ENCODE measurements around the gene DPPA4.
"Not testable (repeated sequence)": the region's sequence is repeated elsewhere in the genome, so short reads cannot be mapped to it uniquely, and the experiment has no call there.

DPPA4 gene, protein sequence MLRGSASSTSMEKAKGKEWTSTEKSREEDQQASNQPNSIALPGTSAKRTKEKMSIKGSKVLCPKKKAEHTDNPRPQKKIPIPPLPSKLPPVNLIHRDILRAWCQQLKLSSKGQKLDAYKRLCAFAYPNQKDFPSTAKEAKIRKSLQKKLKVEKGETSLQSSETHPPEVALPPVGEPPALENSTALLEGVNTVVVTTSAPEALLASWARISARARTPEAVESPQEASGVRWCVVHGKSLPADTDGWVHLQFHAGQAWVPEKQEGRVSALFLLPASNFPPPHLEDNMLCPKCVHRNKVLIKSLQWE

DNA sequence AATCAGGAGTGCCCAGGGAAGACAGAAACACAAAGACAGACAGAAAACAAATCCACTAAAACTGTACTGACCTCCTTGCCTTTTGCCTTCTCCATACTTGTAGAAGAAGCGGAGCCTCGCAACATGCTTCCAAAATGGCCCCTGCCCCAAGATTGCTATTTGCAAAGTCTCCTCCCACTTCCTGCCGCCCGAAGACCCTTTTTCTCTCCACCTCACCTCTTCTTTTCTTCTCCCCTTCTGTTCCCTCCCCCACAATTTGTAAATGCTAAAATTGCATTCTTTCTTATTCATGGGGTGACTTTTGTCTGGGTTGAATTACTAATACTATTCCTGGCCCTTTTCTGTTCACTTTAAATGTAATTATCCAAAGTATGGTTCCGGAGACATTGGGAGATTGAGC is at the start of gene DPPA4:
DPPA4 (minus strand) TSS at position 154 of the 400 bp plus-strand sequence; CDS start at position 125, 29 bp downstream.
- no peak for DNase-seq

DNA sequence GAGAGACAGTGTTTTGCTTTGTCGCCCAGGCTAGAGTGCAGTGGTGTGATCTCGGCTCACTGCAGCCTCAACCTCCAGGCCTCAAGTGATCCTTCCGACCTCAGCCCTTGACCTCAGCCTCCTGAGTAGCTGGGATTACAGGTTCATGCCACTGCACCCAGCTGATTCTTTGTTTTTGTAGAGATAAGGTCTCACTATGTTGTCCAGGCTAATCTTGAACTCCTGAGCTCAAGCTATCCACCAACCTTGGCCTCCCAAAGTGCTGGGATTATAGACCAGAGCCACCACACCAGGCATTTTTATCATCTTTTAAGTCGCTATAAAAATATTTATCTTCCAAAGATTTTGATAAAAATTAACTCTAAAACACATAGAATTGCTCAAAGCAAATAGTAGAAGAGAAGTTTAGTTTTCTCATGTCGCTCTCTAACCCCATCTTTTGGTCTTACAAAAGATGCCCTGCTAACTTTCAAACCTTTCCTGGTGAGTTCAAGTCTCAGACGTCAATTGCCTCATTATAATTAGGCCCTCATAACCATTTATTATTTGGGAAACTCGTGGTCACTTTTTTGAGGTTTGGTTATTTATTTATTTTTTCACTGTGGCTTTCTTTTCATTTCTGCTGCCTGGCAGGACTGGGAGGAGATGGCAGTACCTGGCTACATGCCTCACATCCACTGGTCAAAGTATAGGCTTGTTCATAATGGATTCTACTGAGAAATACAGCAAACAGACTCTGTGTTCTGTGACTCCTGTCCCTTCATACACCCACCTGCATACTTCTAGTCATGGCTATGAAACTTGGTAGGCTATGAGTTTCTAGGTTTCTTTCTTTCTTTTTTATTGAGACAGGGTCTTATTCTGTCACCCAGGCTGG is 48.3 kb upstream of the DPPA4 start:
- no peak for DNase-seq

DNA sequence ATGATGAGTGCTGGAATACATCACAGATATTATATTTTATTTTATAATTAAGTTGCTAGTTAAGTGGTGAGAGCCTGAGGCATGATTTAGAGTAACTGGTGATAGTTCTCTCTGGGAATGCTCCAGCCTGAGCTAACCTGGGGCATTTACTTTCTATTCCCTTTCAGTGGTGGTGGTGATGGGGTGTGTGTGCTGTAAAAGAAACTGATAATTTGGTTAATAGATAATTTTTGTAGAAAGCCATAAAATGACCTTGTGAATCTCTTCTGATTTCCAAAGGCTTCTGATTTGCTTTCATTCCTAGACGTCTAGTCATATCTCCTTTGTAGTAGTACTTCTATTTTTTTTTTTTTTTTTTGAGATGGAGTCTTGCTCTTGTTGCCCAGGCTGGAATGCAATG is 46.8 kb upstream of the DPPA4 start:
- no peak for DNase-seq

DNA sequence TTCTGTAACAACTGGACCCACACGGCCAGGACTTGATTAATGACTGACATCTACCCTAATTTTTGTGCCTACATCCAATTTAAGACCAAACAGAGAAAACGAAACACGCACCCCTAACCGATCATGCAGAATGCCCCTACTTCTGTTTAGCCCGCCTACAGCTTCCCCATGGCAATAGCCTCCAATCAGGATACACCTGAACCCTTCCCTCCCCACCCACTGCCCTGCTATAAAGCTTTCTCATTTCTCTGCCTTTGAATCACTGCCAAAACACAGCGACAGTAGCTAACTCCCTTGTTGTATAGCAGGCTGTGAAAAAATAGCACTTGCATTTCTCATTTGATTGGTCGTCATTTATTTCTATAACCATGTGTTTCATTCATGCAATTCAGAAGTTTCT is 45.2 kb upstream of the DPPA4 start:
- no peak for DNase-seq

DNA sequence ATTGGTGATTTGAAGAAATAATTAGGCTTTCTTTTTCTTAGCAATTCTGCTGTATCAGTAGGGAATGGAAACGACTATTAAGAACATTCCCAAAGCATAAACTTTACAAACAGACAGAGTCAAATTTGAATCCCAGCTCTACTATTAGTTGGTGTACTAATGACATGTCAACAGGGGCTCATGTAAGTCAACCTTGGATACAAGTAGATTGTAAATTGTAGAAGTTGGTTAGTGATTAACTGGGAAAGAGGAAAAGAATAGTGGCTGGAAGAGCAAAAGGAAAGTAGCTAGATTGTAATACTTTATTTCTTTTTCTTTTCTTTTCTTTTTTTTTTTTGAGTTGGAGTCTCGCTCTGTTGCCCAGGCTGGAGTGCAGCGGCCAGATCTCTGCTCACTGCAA is 38.6 kb upstream of the DPPA4 start:
- DNase-seq: no peak

DNA sequence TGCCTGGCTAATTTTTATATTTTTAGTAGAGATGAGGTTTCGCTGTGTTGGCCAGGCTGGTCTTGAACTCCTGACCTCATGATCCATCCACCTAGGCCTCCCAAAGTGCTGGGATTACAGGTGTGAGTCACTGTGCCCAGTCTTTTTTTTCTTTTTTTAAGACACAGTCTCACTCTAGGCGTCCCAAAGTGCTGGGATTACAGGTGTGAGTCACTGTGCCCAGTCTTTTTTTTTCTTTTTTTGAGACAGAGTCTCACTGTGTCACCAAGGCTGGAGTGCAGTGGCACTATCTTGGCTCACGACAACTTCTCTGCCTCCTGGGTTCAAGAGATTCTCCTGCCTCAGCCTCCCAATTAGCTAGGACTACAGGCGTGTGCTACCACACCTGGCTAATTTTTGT is 37.1 kb upstream of the DPPA4 start:
- DNase-seq: not testable (repeated sequence)

DNA sequence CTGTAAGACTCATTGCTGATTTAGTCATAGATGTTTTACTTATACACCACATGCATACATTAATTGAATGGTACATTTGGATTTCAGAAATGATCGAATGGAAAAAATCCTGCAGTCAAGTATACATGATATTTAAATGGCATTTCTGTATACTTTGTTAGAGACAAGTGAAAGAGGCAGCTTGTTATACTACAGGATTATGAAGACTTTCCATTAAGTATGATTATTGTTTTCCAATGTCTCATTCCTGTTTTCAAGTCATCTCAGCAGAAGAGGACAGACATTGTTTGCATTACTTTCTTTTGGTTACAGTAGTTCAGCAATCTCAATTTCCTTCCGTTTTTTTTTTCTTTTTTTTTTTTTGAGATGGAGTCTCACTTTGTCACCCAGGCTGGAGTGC is 36.6 kb upstream of the DPPA4 start:
- DNase-seq: no peak

DNA sequence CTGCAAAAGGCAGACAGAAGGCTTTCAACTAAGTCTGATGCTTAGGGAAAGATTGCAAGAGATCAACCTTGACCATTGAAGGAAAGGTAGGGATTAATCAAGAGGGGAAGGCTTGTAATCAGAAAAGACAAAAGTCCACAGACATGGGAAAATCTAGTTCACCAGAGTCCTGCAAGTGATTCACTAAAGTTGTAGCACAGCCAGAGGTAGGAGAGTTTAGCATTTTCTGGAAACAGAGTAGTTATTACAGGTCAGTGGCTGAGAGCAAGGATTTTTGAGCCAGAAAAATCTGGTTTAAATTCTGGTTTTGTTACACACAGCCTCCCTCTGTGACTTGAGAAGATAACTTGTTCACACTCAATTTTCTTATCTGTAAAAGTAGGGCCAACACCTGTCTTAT is 35.3 kb upstream of the DPPA4 start:
- DNase-seq: no peak

DNA sequence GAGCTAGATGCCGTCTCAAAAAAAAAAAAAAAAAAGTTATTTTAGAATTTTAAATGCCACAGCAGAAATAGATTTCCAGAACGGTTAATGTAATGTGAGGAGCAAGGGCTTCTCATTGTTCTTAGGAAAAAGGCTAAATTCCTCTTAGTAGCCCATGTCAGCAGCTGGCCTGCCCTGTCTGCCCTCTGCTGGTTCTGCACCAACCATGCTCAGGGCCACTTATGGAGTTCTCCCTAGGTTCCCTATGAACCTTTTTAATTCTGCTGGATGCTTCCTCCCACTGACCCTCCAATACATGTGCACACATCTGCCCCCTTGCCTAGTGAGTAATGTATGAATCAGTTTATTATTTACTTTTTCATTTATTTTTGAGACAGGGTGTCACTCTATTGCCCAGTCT is 32.2 kb upstream of the DPPA4 start:
- no peak for DNase-seq

DNA sequence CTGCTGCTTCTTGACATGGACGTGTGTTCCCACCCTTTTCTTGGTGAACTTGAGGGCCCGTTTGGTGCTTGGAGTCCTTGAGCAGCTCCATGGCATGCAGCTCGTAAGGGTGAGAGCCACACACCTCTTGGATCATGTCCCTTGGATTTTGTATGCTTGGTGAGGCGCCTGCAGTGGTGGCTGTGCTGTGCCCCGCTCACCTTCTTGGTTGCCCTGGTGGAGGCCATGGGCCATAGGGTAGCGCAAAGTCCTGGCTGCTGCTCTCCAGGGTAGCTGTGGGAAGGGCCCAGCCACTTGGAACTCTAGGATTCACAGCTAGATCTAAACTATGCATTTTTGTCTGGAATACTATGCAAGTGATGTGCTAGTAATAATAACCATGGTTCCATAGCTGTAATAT is 26.7 kb upstream of the DPPA4 start:
- DNase-seq: no peak

DNA sequence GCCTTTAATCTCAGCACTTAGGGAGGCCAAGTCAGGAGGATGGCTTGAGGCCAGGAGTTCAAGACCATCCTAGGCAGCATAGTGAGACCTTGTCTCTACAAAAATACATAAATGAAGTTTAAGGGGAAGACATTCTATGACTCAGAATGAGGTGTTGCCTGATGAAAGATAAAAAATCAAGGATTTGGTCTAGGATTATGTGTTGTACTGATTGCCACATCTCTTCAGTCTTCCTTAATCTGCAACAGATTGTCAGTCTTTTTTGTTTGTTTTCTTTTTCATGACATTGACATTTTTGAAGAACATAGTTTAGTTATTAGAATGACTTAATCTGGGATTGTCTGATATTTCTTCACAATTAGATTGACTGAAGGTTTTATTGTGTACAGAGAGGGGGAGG is 26.3 kb upstream of the DPPA4 start:
- no peak for DNase-seq

DNA sequence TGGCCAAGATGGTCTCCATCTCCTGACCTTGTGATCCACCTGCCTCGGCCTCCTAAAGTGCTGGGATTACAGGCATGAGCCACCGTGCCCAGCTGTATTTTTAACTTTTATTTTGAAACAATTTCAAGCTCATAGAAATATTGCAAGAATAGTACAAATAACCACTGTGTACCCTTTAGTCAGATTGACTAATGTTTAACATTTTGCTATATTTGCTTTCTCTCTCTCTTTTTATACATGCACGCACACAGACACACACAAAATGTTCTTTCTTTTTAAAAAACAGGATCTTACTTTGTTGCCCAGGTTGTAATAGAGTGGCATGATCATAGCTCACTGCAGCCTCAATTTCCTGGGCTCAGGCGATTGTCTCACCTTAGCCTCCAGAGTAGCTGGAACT is 25.5 kb upstream of the DPPA4 start:
- no peak for DNase-seq

DNA sequence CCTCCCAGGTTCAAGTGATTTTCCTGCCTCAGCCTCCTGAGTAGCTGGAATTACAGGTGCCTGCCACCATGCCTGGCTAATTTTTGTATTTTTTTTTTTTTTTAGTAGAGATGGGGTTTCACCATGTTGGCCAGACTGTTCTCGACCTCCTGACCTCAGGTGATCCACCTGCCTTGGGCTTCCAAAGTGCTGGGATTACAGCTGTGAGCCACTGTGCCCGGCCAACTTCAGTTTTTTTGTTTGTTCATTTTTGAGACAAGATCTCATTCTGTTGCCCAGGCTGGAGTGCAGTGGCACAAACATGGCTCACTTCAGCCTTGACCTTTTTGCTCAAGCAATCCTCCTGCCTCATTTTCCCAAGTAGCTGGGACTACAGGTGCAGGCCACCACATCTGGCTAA is 21.5 kb upstream of the DPPA4 start:
- DNase-seq: not testable (repeated sequence)

DNA sequence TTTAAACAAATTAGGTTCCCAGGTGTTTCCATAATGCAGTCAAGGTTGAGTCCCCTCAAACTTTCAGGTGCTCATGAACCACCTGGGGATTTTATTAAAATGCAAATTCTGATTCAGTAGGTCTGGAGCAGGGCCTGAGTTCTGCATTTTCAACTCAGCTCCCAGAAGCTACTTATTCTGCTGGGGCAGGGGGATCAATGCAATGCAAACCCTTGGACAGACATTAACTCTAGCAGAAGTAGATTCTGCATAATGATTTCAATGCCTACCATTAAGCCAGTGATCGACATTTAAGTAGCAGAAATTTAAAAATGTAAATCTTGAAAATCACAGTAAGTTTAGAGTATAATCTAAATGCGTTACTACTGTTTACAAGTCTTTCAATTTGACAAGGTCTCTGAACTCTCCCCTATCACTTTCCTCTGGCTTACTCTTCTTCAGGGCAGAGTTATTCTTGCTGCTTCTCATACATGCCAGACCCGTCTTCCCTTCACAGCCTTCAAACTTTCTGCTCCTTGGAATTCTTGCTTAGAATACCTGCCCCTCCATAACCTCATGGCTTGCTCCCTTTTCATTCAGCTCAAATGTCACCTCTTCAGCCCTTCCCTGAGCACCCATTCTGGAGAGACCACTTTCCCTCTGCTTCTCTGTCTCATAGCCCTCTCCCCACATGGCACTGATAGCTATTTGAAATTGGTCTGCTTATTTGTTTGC is 19.3 kb upstream of the DPPA4 start:
- DNase-seq: no peak

DNA sequence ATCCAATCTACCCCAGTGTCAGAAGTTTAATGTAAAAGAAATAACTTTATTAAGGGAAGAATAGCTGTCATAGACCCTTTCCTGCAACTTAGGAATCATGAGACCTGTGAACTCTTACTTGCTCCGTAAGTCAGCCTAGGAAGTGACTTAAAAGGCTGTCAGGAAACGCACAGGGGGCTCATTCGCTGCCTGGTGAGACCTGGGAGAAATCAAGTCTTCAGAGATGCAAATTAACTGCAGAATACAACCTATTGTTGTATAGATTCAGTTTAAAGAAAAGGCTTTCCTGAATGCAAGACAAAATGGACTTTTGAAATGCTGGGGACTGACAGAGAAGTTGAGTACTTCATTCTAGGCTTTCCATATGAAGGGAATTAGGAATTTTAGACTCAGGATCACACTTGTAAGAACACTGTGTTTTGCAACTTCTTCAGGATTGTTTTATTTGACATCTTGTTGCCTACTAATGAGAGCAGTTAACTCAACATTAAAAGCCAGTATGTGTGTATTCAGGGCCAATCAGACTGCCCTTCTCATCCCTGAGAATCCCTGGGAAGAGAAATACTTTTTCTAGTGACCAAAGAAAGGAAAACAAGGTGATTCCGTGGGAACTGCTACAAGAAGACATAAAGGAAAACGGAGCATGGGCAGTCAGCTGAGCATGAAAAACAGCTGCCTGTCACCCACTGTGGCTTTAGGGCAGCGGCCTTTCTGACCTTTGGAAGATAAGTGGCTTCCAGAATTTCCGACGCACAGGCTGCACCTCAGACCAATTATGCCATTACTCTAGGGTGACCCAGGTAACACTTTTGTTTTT is 18.5 kb upstream of the DPPA4 start:
- no peak for DNase-seq

DNA sequence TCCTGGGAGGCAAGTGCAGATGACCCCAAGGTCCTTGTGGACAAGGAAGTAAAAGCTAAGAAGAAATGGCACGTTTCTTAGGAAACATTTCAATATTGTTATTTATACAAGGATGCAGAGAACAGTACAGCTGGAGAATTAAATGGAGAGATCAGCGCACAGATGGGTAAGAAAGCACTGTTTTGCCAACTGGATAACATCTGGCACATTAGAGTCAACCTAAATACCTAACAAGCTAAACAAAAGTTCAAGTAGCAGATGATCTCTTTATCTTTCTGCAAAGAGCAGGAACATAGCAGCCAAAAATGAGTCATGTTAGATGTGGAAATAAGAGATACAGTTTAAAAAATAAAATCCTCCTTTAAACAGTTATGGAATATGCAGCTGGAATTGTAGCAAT is 15.7 kb upstream of the DPPA4 start:
- no peak for DNase-seq

DNA sequence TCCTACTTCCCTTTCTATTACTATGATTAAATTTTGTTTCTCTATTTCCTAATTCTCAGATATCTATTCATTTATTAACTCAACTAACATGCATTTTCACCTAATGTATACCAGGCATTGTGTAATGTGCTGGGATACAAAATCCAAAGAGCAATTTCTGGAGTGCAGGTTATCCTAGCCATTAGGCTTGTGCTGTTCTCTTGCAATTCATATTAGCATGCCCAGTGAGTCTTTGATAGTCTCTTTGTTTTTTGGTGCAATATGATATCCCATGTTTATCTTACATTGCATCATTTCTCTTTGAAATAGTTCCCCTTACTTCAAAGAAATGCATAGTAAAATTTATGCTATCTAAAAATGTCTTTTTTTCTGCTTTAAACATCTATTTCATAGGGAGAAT is 13.9 kb upstream of the DPPA4 start:
- DNase-seq: no peak

DNA sequence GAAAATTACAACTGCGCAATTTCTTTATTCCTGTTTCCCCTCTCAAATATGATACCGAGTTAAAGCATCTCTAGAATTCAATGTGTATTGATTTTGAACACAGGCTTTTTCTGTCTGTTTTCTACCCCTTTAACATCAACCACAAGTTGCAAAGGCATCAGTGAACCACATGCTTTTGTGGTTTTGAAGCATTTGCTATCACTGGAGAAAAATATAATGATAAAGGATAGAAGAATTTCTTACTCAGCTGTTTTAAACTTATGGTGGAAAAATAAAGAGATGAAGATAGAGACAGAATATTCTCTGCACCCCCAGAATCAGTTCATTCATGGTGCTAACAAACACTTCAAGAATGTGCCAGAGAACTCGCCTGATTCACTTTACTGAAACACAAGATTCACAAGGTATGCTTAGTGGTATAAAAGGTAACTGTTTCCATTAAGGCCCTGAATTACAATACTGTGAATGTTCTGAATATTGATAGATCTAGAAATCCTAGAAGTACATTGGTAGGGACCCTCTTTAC is 9.5 kb upstream of the DPPA4 start:
- no peak for DNase-seq

DNA sequence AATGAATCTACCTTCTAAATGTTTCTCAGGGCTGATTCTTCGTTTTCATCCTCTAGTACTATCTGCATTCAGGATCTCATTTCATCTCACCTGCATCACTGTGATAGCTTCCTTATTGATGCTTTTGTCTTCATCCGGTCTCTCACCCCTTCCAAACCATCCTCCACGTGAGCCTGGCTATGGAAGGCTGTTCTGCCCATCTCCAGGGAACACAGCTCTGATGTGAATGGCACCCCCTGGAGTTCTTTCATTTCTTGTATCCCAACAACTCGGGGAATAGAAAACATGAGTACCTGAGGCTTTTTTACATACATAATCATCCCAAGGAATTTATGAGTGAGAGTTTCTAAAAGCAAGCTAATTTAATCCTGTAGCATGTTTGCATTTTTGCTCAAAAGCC is 8.8 kb upstream of the DPPA4 start:
- no peak for DNase-seq

DNA sequence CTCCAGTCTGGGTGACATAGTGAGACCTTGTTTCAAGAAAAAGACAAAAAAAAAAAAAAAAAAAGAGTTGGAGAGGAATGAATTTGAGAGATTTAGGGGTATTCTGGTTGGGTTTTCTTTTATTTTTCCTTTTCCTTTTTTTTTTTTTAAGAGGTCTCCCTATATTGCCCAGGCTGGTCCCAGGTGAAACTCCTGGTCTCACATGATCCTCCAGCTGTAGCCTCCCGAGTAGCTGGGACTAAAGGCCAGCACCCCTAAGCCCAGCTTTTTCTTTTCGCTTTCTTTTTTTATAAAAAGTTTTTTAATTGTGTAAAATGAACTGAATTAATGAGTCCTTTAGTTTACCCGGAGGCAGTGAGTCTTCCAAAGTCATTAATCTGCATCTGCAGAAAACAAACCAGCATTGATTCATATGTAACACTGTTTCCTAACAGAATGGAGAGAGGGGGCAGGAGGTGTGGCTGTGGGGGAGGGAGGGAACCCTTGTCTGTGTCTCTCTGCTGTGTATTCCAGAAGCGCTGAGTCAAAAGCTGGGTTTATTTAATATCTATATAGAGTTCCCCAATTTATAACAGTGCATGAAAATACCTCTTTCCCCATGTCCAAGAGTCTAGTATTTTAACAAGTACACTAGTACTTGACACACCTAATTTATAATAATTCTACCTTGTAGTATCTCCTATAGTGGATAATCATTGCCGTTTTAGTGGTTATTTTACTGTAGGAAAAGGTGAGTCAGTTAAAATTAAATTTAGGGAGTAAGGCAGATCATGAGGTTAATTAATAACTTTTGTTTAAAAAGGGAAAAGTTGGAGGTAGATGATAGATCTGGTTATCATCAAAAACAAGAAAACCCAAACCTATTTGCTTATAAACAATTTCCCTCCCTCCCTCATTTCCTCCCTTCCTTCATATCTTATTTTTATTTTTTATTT is 2.6 kb upstream of the DPPA4 start:
- no peak for DNase-seq

DNA sequence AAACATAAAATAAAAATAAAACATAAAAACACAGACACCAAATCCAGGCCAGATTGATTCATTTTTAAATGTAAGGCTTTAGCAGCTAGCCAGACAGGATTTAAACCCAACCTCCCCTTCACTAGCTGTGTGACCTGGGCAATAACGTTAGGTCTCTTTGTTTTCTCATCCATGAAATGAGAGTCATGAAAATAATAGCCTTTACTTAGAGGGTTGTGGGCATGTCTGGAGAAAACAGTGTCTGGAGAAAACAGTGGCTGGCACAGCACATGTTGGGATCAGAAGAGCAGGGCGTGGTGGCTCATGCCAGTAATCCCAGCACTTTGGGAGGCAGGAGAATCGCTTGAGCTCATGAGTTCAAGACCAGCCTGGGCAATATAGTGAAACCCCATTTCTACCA is 1.9 kb upstream of the DPPA4 start:
- DNase-seq: no peak

Data from CD4-positive, alpha-beta T cell treated with Interleukin-17A for 4 hours (primary cell).